NCI-H1105 (cell line): ENCODE data around the gene CASP3.
"Not testable (repeated sequence)": the region's sequence is repeated elsewhere in the genome, so short reads cannot be mapped to it uniquely, and the experiment has no call there.

Experiments
- DNase-seq: peaks from one replicate; lab custom pipeline; 2025; lab: John Stamatoyannopoulos, UW

Gene CASP3

DNA sequence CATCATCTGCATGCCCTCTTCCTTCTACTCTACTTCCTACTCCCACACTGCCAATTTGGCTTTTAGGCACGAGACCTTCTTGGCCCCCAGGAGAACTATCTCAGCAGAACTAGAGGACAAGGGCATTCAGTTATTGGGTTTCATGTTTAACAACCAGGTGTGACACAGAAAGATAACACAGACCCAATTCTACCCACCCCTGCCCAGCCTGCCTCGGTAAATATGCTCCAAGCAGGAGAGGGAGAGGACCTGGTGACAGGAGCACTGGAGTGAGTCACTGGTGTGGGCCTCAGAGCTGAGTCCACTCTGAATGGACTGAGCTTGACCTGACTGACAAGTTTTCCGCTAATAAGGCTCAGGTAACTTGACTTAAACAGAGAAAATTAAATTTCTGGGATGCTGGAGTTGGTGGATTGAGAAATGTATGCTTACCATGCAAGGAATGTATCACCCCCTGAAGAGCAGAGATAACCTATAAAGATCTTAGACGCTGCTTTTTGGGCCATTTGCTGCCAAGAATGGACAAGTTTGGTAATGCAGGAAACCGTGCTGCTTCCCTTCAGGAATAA is 52.5 kb downstream of the CASP3 start:
- no peak for DNase-seq

- DNase-seq: no peak
Observed at GRCh38 chr4:184596044-184596616, 53.1 kb downstream of the CASP3 start.

- no peak for DNase-seq
Observed at GRCh38 chr4:184595430-184595829, 53.8 kb downstream of the CASP3 start.

- DNase-seq: no peak
Observed at GRCh38 chr4:184593461-184593860, 55.8 kb downstream of the CASP3 start.

GRCh38 chr4:184591747-184592270 is 57.4 kb downstream of the CASP3 start:
- not testable (repeated sequence) for DNase-seq

- DNase-seq: no peak
Observed at GRCh38 chr4:184591070-184591677, 58.1 kb downstream of the CASP3 start.

DNA sequence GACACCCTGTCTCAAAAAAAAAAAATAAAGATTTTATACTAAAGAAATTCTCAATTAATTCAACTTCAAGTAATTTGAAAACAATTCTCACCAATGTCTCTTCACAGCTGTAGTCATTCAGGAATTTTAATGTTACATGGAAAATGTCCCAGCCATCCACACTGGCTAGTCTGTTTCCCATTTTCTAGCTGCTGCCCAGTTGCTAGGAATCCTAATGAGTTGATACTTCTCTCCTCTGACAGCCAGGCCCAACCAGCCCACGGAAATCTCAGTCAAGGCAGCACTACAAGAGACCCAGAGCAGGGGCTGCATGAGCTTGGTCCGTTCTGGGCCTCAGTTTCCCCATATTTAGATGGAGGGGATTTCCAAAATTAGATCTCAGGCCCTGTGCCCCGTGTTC is 59.1 kb downstream of the CASP3 start:
- DNase-seq: no peak

DNA sequence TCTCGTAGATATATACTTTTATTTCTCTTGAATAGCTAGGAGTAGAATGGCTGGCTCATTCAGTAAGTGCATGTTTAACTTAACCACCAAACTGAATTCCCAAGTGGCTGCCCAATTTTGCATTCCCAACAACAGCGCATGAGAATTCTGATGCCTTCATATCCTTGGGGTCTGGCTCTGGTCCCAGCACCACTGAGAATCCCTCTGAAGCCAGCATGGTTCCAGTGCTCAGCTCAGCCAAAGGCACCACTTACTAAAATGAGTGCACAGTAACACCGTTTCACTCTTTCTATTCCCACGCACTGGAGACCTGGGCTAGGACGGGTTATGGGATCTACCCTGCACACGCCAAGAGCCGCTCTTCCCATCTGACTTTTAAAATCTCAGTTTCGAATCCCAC is 60.4 kb downstream of the CASP3 start:
- no peak for DNase-seq

- no peak for DNase-seq
Observed at GRCh38 chr4:184587701-184588100, 61.5 kb downstream of the CASP3 start.

DNA sequence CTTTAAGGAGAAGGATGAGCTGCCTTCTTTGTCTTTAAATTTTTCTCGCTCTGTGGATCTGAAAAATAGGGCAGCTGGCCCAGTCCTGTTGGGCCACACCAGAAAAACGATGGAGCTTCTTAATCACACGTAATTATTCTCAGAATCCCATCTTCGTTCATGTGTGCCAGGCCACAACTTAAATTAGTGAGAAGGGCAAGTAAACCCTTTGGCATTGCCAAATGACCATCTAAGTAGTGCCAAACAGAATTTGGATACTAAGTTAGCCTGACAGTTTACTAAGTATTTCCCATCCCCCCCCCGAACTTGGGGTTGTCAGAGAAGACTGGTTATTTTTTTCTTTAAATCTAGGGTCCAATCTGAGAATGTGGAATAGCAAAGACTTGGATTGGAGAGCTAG is 62.0 kb downstream of the CASP3 start:
- DNase-seq: no peak

DNA sequence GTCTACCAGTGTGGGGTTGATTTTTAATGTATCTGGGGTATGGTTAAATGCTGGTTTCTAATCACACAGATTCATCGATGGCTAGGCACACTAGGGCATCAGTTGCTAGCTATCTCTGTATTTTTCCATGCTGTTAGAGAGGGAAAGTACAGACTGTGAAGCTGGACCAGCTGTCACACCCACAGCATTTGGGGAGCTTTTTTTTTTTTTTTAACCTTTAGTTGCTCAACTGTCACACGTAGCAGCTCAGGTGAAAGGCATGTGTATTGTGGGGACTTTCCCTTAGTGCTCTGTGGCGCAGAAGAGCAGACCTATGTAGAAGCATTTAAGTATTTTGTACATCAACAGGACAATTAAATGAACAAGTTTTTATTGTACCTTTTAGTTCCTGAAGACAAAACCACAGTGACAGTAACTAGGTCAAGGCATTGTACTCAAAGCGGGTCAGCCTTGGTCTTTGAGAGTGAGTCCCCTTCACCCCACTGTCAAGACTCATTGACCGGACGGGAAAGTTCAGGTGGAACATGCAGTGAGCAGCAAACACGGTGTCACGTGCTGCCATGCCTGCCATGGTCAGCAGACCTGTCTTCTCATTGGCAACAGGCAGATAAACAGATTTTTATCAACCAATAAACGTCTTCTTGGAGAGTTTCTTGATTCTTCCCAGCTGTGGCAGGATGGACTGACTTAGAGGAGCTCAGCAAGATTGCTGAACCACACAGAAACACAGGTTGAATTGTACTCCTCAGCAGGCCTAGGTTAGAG is 65.3 kb downstream of the CASP3 start:
- no peak for DNase-seq
